GM12892 (cell line): ENCODE results near the gene STK39.

Experiments used
- POLR2A ChIP-seq: IDR thresholded peaks from 2 replicates; pipeline ENCODE4 v1.6.1; 2011; ENCODE audit warnings: low read depth, low read length, control low read depth
- POLR2AphosphoS5 ChIP-seq: IDR thresholded peaks from 2 replicates; pipeline ENCODE4 v1.6.1; 2011; ENCODE audit warnings: low read depth, low read length, control low read depth
- TAF1 ChIP-seq: IDR thresholded peaks from 2 replicates; pipeline ENCODE4 v1.6.1; 2011; ENCODE audit warnings: low read depth, mild to moderate bottlenecking, control low read depth, low read length, borderline replicate concordance

GRCh38 chr2:167987026-167987425, 260.4 kb downstream of the STK39 start:
- TF ChIP-seq POLR2AphosphoS5 (no peak), POLR2A (no peak), TAF1 (no peak)
